Uterus (tissue), 2 donors: Measurements from ENCODE around the gene TTC29.

Source experiments
- CTCF ChIP-seq, 4 experiments: fragments of 200-600 bp in 2 of 4; fragments of 450-650 bp in 2 of 4; sonication (generic) in 2 of 4; IDR thresholded peaks; one replicate each; pipeline ENCODE4 v1.5.1; 2016 to 2019; ENCODE audit warnings: antibody characterized with exemption in 4 of 4, mild to moderate bottlenecking in 2 of 4, moderate library complexity in 1 of 4
- POLR2A ChIP-seq, 2 donors: fragments of 450-650 bp; IDR thresholded peaks; one replicate each; pipeline ENCODE4 v1.6.1; 2016; ENCODE audit warnings: antibody characterized with exemption in 2 of 2, mild to moderate bottlenecking in 1 of 2, moderate library complexity in 1 of 2

DNA sequence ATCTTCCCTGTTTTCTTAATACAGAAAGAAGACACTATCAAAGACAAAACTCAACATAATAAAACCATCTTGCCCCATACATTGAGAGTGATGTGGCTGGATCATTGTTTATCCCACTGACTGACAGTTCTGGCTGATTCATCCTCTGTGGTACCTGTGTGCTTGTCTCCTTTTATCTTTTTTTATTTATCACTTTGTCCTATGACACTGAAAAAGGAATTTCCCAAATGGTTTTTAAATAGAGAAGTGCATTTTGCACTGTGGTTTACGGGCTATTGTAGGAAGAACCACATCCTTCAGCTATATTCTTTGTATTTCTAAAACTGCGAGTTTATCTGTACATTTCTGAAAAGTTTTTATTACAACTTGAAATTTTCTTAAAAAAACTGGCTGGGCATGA lies 15.0 kb downstream of the TTC29 start:
- no peak for TF ChIP-seq CTCF (IDR thresholded peaks at IDR 0.05)
- TF ChIP-seq POLR2A (IDR thresholded peaks at IDR 0.05) = no peak
